GM23248 (cell line): ENCODE results near the gene CMC2.

ENCODE experiments used
- EZH2 ChIP-seq: fragments of 200-600 bp; sonication (generic); IDR thresholded peaks from 2 replicates; pipeline ENCODE4 v1.6.1; 2018; ENCODE audit warnings: antibody characterized with exemption, mild to moderate bottlenecking; ENCODE audit not compliant: insufficient read depth, poor library complexity, severe bottlenecking
- EZH2phosphoT487 ChIP-seq: fragments of 200-600 bp; sonication (generic); IDR thresholded peaks from 2 replicates; pipeline ENCODE4 v1.6.1; 2018; ENCODE audit warnings: antibody characterized with exemption, moderate library complexity, mild to moderate bottlenecking, low read depth; ENCODE audit not compliant: insufficient read depth

DNA sequence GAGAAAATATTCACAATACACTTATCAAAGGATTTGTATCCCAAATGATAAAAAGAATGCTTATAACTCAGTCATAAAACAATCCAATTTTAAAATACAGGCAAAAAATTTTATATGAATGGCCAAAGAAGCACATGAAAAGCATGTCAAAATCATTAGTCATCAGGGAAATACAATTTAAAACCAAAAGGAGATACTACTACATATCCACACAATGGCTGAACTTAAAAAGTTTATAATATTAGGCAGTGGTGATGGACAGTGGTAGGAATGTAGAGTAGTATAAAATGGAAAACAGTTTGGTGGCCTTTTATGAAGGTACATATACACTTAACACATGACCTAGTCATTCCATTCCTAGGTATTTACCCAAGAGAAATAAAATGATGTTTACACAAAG is 12.2 kb downstream of the CMC2 start:
- no peak for TF ChIP-seq EZH2
- TF ChIP-seq EZH2phosphoT487 = no peak
